A673 (cell line): ENCODE measurements around the gene TNPO3.

Experiments used
- EZH2 ChIP-seq: fragments of 200-600 bp; sonication (generic); IDR thresholded peaks from 2 replicates; pipeline ENCODE4 v1.6.1; 2017; ENCODE audit warnings: borderline replicate concordance, low read depth, mild to moderate bottlenecking, mixed read lengths, antibody characterized with exemption, low read length; ENCODE audit not compliant: poor library complexity, severe bottlenecking
- TF ChIP-seq, protein P1 (sequence below): fragments of 300-800, 200-600 bp; sonication (generic); conservative IDR thresholded peaks from 2 replicates; pipeline ENCODE4 v1.5.1; 2017; ENCODE audit warnings: low read depth, mild to moderate bottlenecking, antibody characterized with exemption, low read length, moderate library complexity, mixed read lengths

DNA sequence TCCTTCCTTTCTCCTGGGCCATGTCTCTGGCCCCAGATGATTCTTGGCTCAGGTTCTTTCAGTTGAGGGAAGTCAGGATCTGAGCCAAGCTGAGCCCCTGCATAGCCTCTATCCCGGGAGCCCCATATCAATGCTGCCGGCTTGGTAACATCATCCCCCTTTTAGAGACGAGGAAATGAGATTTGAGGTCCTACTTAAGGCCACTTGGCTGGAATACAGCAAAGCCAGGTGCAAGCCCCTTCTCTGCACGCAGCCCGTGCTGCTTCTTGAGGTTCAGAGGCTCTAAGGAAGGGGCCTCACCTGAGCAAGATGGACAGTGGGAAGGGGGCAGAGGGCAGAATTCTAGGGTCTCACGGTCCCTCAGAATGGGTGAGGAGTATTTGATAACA lies 119.6 kb downstream of the TNPO3 start:
- TF ChIP-seq, protein P1, sequence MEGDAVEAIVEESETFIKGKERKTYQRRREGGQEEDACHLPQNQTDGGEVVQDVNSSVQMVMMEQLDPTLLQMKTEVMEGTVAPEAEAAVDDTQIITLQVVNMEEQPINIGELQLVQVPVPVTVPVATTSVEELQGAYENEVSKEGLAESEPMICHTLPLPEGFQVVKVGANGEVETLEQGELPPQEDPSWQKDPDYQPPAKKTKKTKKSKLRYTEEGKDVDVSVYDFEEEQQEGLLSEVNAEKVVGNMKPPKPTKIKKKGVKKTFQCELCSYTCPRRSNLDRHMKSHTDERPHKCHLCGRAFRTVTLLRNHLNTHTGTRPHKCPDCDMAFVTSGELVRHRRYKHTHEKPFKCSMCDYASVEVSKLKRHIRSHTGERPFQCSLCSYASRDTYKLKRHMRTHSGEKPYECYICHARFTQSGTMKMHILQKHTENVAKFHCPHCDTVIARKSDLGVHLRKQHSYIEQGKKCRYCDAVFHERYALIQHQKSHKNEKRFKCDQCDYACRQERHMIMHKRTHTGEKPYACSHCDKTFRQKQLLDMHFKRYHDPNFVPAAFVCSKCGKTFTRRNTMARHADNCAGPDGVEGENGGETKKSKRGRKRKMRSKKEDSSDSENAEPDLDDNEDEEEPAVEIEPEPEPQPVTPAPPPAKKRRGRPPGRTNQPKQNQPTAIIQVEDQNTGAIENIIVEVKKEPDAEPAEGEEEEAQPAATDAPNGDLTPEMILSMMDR = no peak
- TF ChIP-seq EZH2 = no peak
